Large intestine (tissue), 3 donors: ENCODE results near the gene CHRNB1. TPM values are rescaled to one million over a fixed set of nuclear protein-coding genes. Genes with fewer than 3 reads are reported as not detected.

Source experiments
- DNase-seq, 2 donors: peaks; one replicate each; pipeline versions ENCODE4 v3.0.0 to v3.0.0-alpha.2; 2013
- H3K27ac ChIP-seq: one replicate; pipeline ENCODE4 v1.5.1; 2013; ENCODE audit warnings: low read length
- H3K27me3 ChIP-seq: 2 replicates; pipeline ENCODE4 v1.6.1; 2013; ENCODE audit warnings: low read length; ENCODE audit not compliant: control insufficient read depth, insufficient read depth
- H3K36me3 ChIP-seq: 2 replicates; pipeline ENCODE4 v1.6.1; 2013; ENCODE audit warnings: low read length; ENCODE audit not compliant: control insufficient read depth, insufficient read depth
- H3K4me1 ChIP-seq: one replicate; pipeline ENCODE4 v1.6.1; 2013; ENCODE audit warnings: low read length; ENCODE audit not compliant: control insufficient read depth, insufficient read depth
- H3K4me3 ChIP-seq: one replicate; pipeline ENCODE4 v1.5.1; 2013; ENCODE audit warnings: low read length
- H3K9me3 ChIP-seq: one replicate; pipeline ENCODE4 v1.6.1; 2013; ENCODE audit warnings: mild to moderate bottlenecking, low read depth, low read length, moderate library complexity; ENCODE audit not compliant: control insufficient read depth
- WGBS: methylation state at CpG from one replicate; pipeline ENCODE4 v1.1.5; 2013; ENCODE audit warnings: low lambda C conversion rate; ENCODE audit not compliant: insufficient coverage; 5-methylcytosine and 5-hydroxymethylcytosine counted together
- polyA plus RNA-seq: library from polyadenylated mRNA; unstranded; fragments of 120-200 nt; gene quantifications from one replicate; pipeline ENCODE4 v1.2.1, GENCODE V29; 2013

The CHRNB1 gene
- polyA plus RNA-seq, 1 donor, result 7.4 TPM

DNA sequence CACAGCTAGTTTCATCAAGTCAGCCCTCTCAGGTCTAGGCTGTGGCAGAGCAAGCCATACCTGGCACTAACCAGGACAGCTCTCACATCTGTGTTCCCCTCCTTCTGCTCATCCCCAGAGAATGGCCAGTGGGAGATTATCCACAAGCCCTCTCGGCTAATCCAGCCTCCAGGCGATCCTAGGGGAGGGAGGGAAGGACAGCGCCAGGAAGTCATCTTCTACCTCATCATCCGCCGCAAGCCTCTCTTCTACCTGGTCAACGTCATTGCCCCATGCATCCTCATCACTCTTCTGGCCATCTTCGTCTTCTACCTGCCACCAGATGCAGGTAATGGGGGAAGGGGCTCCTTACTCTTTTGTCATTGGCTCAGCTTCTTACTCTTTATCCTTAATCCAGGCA is 3.6 kb downstream of the CHRNB1 start:
- H3K27me3 ChIP-seq, result peaks cover 40% of the 10 kb centered on the region
- H3K9me3 ChIP-seq, result peaks cover 3% of the 10 kb centered on the region
- WGBS, result no CpG with 5 or more reads among the region's 7 CpGs
- H3K27ac ChIP-seq, result no peak overlapping the region
- H3K36me3 ChIP-seq, result no peaks in the 10 kb centered on the region
- peaks cover 8% of the 10 kb centered on the region for H3K4me1 ChIP-seq
- no peak for DNase-seq
- H3K4me3 ChIP-seq, result no peak overlapping the region

DNA sequence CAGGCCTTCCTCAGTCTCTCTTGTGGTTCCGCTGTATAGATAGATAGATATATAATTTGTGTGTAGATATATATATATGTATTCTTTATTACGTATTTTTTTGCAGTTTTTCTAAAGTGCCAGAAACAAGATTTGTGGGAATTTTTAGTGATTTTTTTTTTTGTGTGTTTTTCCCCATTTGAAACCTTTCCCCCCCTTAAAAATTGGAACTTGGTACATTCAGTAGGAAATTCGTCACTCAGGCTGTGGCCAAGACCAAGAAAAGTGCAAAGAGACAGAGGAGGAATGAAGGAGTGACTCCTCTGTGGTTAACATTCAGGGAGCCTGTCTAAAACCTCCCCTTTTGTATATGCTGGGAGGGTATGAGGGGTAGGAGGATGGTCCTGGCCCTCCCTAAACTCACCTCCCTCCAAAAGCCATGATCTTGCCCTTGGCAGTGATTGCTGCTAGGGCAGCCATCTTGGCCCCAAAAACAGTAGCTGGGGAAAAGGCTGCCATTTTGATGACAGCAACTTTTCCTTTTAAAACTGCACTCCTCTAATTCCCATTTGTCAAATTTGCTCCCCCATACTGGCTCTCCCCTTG is 15.2 kb downstream of the CHRNB1 start:
- no peak overlapping the region for H3K27ac ChIP-seq
- H3K4me3 ChIP-seq, result no peak overlapping the region
- H3K4me1 ChIP-seq, result peaks cover 7% of the 10 kb centered on the region
- DNase-seq, result no peak
- 57% methylated on average over 1 of the region's 3 CpGs for WGBS
- H3K36me3 ChIP-seq, result peaks cover 36% of the 10 kb centered on the region
- no peaks in the 10 kb centered on the region for H3K9me3 ChIP-seq
- H3K27me3 ChIP-seq, result no peaks in the 10 kb centered on the region

DNA sequence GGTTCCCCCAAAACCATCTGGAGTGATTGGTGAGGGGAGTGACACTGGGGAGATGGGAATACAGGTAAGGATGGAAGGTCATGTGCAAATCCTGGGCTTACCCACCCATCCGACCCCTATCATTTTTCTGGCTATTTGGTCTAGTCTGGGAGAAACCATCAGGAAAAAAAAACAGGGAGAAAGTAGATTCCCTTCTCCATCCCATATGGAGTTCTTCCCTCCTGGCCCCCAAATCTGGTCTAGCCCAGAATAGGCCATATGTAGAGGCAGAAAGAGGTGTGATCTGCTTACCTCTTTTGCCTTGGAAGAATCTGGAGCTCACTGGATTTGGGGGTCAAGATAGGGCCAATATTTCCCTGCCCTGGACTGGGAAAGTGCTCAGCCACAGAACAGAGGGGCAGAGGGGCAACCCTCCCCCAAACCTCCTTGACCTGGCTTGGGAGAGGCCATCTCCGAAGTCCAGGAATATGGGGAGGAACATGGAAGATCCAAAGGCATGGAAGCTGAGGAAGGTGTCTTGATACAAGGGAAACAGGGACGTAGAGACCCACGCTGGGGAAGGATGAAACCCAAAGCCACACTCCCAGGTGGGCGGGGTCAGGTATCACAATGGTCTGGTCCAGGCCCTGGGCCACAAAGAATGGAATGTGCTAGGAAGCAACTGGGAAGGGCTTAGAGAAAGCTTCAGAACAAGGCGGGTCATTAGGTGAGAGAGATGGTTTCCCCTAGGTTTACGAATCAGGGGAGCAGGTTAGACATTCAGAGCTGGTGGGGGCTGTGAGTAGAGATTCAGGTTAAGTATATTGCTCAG is 16.2 kb downstream of the CHRNB1 start:
- Histone ChIP-seq H3K9me3 (no peaks in the 10 kb centered on the region), H3K4me3 (no peak overlapping the region), H3K4me1 (peaks cover 6% of the 10 kb centered on the region), H3K36me3 (peaks cover 46% of the 10 kb centered on the region), H3K27me3 (no peaks in the 10 kb centered on the region), H3K27ac (no peak overlapping the region)
- no peak for DNase-seq
- WGBS, result no CpG with 5 or more reads among the region's 7 CpGs

DNA sequence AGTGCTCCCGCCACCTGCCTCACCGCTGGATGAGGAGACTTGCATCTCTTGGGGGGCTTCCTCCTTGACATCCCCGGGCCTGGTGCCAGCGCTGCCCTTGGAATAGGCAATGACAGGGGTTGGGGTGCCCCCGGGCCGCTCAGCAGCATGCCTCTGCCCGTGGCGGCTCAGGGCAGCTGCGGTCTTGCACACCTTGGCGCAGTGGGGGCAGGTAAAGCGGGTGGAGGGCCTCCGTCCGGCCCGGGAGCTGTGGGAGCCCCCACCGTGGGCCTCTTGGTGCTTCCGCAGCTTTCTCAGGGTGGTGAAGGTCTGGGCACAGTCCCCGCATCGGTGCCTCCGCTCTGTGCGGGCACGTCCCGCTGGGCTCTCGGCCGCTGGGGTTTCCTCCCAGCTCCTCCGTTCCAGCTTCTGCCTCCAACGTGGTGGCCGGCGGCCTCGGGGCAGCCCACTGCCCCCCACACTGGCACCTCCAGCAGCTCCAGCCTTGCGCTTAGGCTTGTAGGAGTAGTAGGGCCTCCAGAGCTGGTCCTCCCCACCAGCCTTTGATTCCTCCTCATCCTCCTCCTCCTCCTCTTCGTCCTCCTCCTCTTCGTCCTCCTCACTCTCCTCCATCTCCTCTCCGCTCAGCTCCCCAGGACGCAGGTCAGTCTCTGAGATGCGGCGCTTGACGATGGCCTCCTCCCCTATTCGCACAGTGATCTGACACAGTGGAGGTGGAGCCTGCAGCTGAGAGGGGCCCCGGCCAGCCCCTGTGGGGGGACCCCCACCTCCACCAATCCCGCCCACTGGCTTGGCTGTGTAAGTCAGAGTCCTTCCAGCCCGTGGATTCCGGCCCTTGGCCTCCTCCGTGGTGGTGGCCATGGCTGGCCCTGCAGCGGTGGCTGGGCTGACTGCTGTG is 17.9 kb downstream of the CHRNB1 start:
- Histone ChIP-seq H3K4me1 (no peaks in the 10 kb centered on the region), H3K4me3 (no peak overlapping the region), H3K36me3 (peaks cover 62% of the 10 kb centered on the region), H3K27ac (no peak overlapping the region), H3K9me3 (no peaks in the 10 kb centered on the region), H3K27me3 (no peaks in the 10 kb centered on the region)
- 100% methylated on average over 1 of the region's 44 CpGs for WGBS
- DNase-seq, result no peak

DNA sequence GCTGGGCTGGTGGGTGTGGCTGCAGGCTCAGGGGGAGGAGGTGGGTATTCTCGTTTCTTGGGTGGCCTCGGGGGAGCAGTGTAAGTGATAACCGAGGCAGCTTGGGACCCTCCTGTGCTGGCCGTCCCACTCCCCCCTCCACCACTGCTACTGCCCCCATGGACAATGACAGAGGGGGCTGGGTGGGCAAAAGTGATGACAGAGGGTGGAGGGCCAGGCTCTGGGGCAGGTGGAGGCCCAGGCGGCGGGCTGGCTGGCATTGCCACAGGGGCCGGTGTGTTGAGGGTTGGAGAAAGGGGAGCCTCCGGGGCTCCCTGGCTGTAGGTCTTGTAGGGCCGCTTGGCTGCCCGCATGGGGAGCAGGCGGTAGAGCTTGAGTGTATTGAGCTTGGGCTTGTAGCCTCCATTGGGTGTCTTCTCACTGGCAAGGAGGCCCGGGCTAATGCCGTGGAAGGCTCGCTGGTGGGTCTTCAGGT is 18.5 kb downstream of the CHRNB1 start:
- Histone ChIP-seq H3K9me3 (no peaks in the 10 kb centered on the region), H3K4me1 (no peaks in the 10 kb centered on the region), H3K4me3 (no peak overlapping the region), H3K27me3 (no peaks in the 10 kb centered on the region), H3K27ac (no peak overlapping the region), H3K36me3 (peaks cover 66% of the 10 kb centered on the region)
- no CpG with 5 or more reads among the region's 14 CpGs for WGBS
- DNase-seq, result no peak

DNA sequence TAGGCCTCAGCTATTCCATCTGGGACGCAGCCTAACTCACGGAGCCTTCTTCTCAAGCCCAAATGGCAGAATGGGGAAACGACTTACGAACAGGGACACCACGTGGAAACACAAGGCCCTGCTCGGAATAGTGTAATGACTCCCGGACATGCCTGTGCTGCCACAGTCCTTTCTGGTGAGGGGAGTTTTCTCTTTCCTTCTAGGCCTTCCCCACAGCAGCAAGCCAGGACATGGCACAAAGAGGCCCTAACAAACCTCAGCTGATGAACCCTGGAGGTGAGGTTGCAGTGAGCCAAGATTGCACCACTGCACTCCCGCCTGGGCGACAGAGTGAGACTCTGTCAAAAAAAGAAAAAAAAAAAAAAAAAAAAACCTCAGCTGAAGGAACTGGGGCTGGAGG is 19.2 kb downstream of the CHRNB1 start:
- DNase-seq, result no peak
- Histone ChIP-seq H3K4me1 (no peaks in the 10 kb centered on the region), H3K4me3 (no peak overlapping the region), H3K27ac (no peak overlapping the region), H3K9me3 (no peaks in the 10 kb centered on the region), H3K36me3 (peaks cover 70% of the 10 kb centered on the region), H3K27me3 (no peaks in the 10 kb centered on the region)
- WGBS, result 100% methylated on average over 2 of the region's 9 CpGs

DNA sequence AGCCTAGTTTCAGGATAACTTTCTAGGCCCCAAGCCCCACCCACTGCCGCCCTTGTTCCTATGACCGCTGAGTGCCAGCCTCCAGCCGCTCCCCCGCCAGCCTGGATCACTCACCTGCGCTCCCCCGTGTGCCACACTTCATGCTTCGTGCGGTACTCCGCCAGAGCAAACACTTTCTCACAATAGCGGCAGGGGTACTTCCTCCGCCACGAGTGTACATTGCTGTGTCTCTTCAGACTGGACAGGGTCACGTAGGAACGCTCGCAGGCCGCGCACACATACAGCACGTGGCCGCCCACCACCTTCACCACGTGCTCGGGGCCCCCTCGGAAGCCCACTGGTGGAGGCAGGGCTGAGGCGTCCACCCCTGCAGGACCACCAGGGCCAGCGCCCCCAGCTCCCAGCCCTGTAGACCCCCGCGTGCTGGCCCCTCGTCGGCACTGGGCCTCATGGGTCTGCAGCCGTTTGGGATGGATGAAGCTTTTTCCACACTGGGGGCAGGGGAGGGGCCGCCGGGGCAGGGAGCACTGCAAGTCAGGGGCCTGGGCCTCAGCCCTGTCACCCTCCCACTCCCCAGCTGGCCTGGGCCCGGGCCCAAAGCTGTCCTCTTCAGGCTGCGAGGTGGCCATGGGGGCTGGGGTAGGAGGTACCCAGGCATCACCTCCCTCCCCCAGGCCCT is 20.9 kb downstream of the CHRNB1 start:
- H3K4me3 ChIP-seq, result no peak overlapping the region
- peaks cover 70% of the 10 kb centered on the region for H3K36me3 ChIP-seq
- H3K4me1 ChIP-seq, result no peaks in the 10 kb centered on the region
- no CpG with 5 or more reads among the region's 33 CpGs for WGBS
- H3K27ac ChIP-seq, result no peak overlapping the region
- no peaks in the 10 kb centered on the region for H3K27me3 ChIP-seq
- H3K9me3 ChIP-seq, result no peaks in the 10 kb centered on the region
- no peak for DNase-seq

DNA sequence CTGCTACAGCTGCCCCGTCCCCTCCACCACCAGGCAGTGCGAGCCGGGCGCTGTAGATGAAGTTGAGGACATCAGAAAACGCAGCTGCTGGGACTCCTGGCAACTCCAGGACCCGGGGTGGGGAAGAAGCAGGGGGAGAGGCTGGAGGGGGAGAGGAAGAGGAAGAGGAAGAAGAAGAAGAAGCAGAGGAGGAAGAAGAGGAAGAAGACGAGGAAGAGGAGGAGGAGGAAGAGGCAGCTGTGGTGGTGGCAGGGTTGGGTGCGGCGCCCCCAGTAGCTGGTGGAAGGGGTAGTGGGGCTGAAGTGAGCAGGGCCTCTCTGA is 21.4 kb downstream of the CHRNB1 start:
- no peak overlapping the region for H3K4me3 ChIP-seq
- WGBS, result 100% methylated on average over 1 of the region's 9 CpGs
- peaks cover 65% of the 10 kb centered on the region for H3K36me3 ChIP-seq
- DNase-seq, result no peak
- H3K27ac ChIP-seq, result no peak overlapping the region
- no peaks in the 10 kb centered on the region for H3K9me3 ChIP-seq
- H3K4me1 ChIP-seq, result no peaks in the 10 kb centered on the region
- H3K27me3 ChIP-seq, result no peaks in the 10 kb centered on the region

DNA sequence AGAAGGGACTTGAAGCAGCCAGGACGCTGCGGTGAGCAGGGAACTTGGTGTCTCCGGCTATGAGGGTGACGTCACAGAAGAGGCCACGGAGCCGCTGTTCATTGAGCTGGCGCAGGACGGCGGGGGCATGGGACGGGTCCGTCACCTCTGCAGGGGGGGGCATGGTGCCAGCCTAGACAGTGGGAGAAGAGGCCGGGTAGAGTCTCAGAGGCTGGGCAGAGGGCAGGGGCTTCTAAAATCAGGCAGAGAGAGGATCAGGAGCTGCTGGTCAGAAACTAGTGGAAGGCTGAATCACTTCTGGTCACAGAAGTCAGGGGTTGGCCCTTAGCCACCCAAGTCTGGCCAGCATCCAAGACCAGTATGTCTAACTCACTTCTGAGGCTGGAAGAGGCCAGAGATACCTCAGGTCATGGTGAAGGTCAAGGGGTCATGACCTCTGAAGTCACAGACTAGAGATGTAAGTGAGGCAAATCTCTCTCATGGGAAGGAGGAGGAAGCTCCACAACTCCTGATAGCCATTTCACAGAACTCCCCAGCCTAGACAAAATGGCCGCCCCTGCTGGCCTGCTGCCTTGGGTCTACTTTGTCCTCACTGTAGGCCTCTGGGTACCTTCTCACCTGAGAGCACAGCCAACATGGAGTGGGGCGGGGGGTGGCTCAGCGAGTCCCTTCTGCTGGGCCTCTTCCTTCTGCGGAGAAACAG is 21.9 kb downstream of the CHRNB1 start:
- no peak for DNase-seq
- Histone ChIP-seq H3K36me3 (peaks cover 61% of the 10 kb centered on the region), H3K27me3 (no peaks in the 10 kb centered on the region), H3K4me1 (no peaks in the 10 kb centered on the region), H3K9me3 (no peaks in the 10 kb centered on the region), H3K4me3 (no peak overlapping the region), H3K27ac (no peak overlapping the region)
- WGBS, result no CpG with 5 or more reads among the region's 16 CpGs
